K562 (cell line): ENCODE measurements around the gene NUDT21. TPM values are rescaled to one million over a fixed set of nuclear protein-coding genes. Genes with fewer than 3 reads are reported as not detected.
A peak's percentile ranks its signal among the peaks of the same experiment; 100 is the strongest.

Experiments used
- CLOCK ChIP-seq: fragments of 250-450 bp; sonication (Bioruptor Pico); IDR thresholded peaks from 2 replicates; pipeline ENCODE4 v1.4.0; 2020; ENCODE audit warnings: mild to moderate bottlenecking, moderate library complexity, borderline replicate concordance
- CSDE1 ChIP-seq, 2 experiments: fragments of 450-650 bp; IDR thresholded peaks; 2 replicates each; pipeline ENCODE4 v1.6.1; 2016; ENCODE audit warnings: mild to moderate bottlenecking in 1 of 2
- CTCF ChIP-seq, 3 experiments: IDR thresholded peaks in 2 of 3; conservative IDR thresholded peaks in 1 of 3; 2 replicates each; pipeline ENCODE4 v1.5.1; 2011 to 2012; ENCODE audit warnings: low read length in 3 of 3, mild to moderate bottlenecking in 3 of 3, control low read depth in 2 of 3, improper control_type of control experiment in 1 of 3, inconsistent platforms in 1 of 3, low read depth in 1 of 3, mixed read lengths in 1 of 3, moderate library complexity in 1 of 3; ENCODE audit not compliant: insufficient read depth in 2 of 3
- CTCFL ChIP-seq: IDR thresholded peaks from 2 replicates; pipeline ENCODE4 v1.6.1; 2011; ENCODE audit warnings: borderline replicate concordance, low read depth, mild to moderate bottlenecking, moderate library complexity, low read length; ENCODE audit not compliant: insufficient read depth, poor library complexity, severe bottlenecking
- E2F1 ChIP-seq: sonication (generic); formaldehyde crosslinking; IDR thresholded peaks from 2 replicates; pipeline ENCODE4 v1.8.1; 2023; ENCODE audit warnings: mild to moderate bottlenecking, missing genetic modification reagents, moderate library complexity
- ELF4 ChIP-seq: fragments of 450-650 bp; formaldehyde crosslinking; IDR thresholded peaks from 2 replicates; pipeline ENCODE4 v1.4.0; 2022; ENCODE audit warnings: missing genetic modification characterization
- GABPB1 ChIP-seq: sonication (generic); formaldehyde crosslinking; IDR thresholded peaks from 2 replicates; pipeline ENCODE4 v1.8.0; 2022; ENCODE audit warnings: mild to moderate bottlenecking, missing genetic modification reagents
- LEF1 ChIP-seq: fragments of 450-650 bp; IDR thresholded peaks from 2 replicates; pipeline ENCODE4 v1.6.1; 2016; ENCODE audit warnings: mild to moderate bottlenecking
- MAZ ChIP-seq, 2 experiments: fragments of 450-650 bp in 1 of 2; sonication (generic) in 1 of 2; formaldehyde crosslinking; IDR thresholded peaks in 1 of 2; conservative IDR thresholded peaks in 1 of 2; 2 replicates each; pipeline versions ENCODE4 v1.4.0 to v1.5.0; 2020; ENCODE audit warnings: mild to moderate bottlenecking in 1 of 2, missing genetic modification reagents in 1 of 2
- PATZ1 ChIP-seq: fragments of 250-450 bp; sonication (Bioruptor Pico); IDR thresholded peaks from 2 replicates; pipeline ENCODE4 v1.5.0; 2020; ENCODE audit warnings: mild to moderate bottlenecking, borderline replicate concordance
- PTRF ChIP-seq: fragments of 450-650 bp; IDR thresholded peaks from 2 replicates; pipeline ENCODE4 v1.6.1; 2016; ENCODE audit warnings: mild to moderate bottlenecking, missing genetic modification characterization, missing compliant biosample characterization
- SMARCA5 ChIP-seq: fragments of 450-650 bp; IDR thresholded peaks from 2 replicates; pipeline ENCODE4 v1.6.1; 2016
- SRSF7 ChIP-seq: fragments of 200-400 bp; formaldehyde crosslinking; optimal IDR thresholded peaks from 2 replicates; pipeline ENCODE3; 2017; ENCODE audit warnings: mild to moderate bottlenecking, low read depth, low read length
- SUPT5H ChIP-seq: fragments of 450-650 bp; IDR thresholded peaks from 2 replicates; pipeline ENCODE4 v1.6.1; 2016
- ZNF165 ChIP-seq: fragments of 250-450 bp; sonication (Bioruptor Pico); IDR thresholded peaks from 2 replicates; pipeline ENCODE4 v1.4.0; 2020; ENCODE audit warnings: borderline replicate concordance
- ZNF24 ChIP-seq: fragments of 450-650 bp; IDR thresholded peaks from 2 replicates; pipeline ENCODE4 v1.6.1; 2016
- ZNF408 ChIP-seq: fragments of 250-450 bp; sonication (Bioruptor Pico); IDR thresholded peaks from 2 replicates; pipeline ENCODE4 v1.4.0; 2020; ENCODE audit warnings: low read depth, mild to moderate bottlenecking, moderate library complexity
- ZNF431 ChIP-seq: sonication (generic); formaldehyde crosslinking; IDR thresholded peaks from 2 replicates; pipeline ENCODE4 v1.8.0; 2022; ENCODE audit warnings: mild to moderate bottlenecking, missing genetic modification reagents
- ZNF764 ChIP-seq: fragments of 250-450 bp; sonication (Bioruptor Pico); IDR thresholded peaks from 2 replicates; pipeline ENCODE4 v1.4.0; 2020; ENCODE audit warnings: low read depth, mild to moderate bottlenecking, moderate library complexity
- polyA plus RNA-seq, 8 experiments: library from polyadenylated mRNA; depleted of rRNA in 4 of 8; stranded (reverse) in 5 of 8; unstranded in 3 of 8; fragments of >200 nt; fragmentation: Nextera tagmentation in 2 of 8; fragmentation: Illumina TruSeq in 1 of 8; extraction: Ambion mirVana in 2 of 8; extraction: Trizol in 1 of 8; gene quantifications; 2 replicates each; pipeline versions ENCODE4 v1.2.1 to v1.2.3, GENCODE V29; 2011 to 2014; ENCODE audit warnings: inconsistent platforms in 1 of 8, missing spikeins in 1 of 8
- total RNA-seq, 7 experiments: library from RNA; depleted of rRNA in 6 of 7; stranded (reverse); fragments of >200 nt in 6 of 7; fragmentation: Illumina TruSeq in 2 of 7; extraction: Trizol in 2 of 7; gene quantifications; 2 replicates each; pipeline versions ENCODE4 v1.2.1 to v1.2.3, GENCODE V29; 2011 to 2021; ENCODE audit warnings: low replicate concordance in 1 of 7

Gene NUDT21
- total and polyA plus RNA-seq, 9 of the 15 experiments (the other 6 are each of a cell fraction or from before 2014, with no cell fraction given) = 62.4 to 218 (median 121) TPM

- no peak for TF ChIP-seq GABPB1 (CRISPR knock-in tag)
- TF ChIP-seq CTCFL = no peak
- no peak for TF ChIP-seq ELF4
- no peak for TF ChIP-seq ZNF431 (CRISPR knock-in tag)
- TF ChIP-seq CSDE1 (IDR thresholded peaks at IDR 0.05) = no peak
- TF ChIP-seq PATZ1 (CRISPR knock-in tag) = no peak
- no peak for TF ChIP-seq ZNF764
- no peak for TF ChIP-seq E2F1 (CRISPR knock-in tag)
- no peak for TF ChIP-seq CLOCK (CRISPR knock-in tag)
- TF ChIP-seq ZNF24 = no peak
- TF ChIP-seq MAZ (CRISPR knock-in tag; conservative IDR thresholded peaks at IDR 0.05 in 1 of 2, IDR thresholded peaks at IDR 0.05 in 1 of 2) = peak in 1 of 2 experiments; percentile 11; a peak in 1 of 4 replicates
- TF ChIP-seq ZNF408 (CRISPR knock-in tag) = no peak
- no peak for TF ChIP-seq PTRF (tag)
- TF ChIP-seq CTCF (IDR thresholded peaks at IDR 0.05 in 2 of 3, conservative IDR thresholded peaks at IDR 0.05 in 1 of 3; ENCODE audit: insufficient read depth in 2 of 3, low read depth in 1 of 3, low read length in 3 of 3) = no peak
- no peak for TF ChIP-seq ZNF165 (CRISPR knock-in tag)
- TF ChIP-seq SMARCA5 = no peak
- no peak for TF ChIP-seq LEF1
- no peak for TF ChIP-seq SRSF7
- TF ChIP-seq SUPT5H = no peak
These were observed 26.2 kb downstream of the NUDT21 start (continued) for GRCh38 chr16:56424791-56425438.
